PC-3 (cell line): Measurements from ENCODE around the gene KATNAL1. TPM values are rescaled to one million over a fixed set of nuclear protein-coding genes. Genes with fewer than 3 reads are reported as not detected.

Source experiments
- ATAC-seq: fragments of 200-7000 bp; cut with Tn5 transposase; 2 replicates; pipeline ENCODE4 v1.9.1; 2020; ENCODE audit warnings: mild to moderate bottlenecking, moderate library complexity
- BruUV-seq: library from RNA; stranded (reverse); fragments of 400-500 nt; replicated peaks from 2 replicates; lab custom pipeline; 2021; lab: Mats Ljungman, UMichigan
- CTCF ChIA-PET: fragments of 300-600 bp; sonication (Branson Sonifier 250); formaldehyde crosslinking; loops from one replicate; lab custom pipeline; 2022; ENCODE audit warnings: antibody characterized with exemption; lab: Charles Lee
- POLR2A ChIA-PET: fragments of 300-600 bp; sonication (Branson Sonifier 250); formaldehyde crosslinking; loops from one replicate; lab custom pipeline; 2022; ENCODE audit warnings: antibody characterized with exemption; ENCODE audit not compliant: unreplicated experiment; lab: Charles Lee
- DNase-seq: peaks from one replicate; pipeline ENCODE4 v3.0.0-alpha.2; 2015
- H2AFZ ChIP-seq: fragments of 300-600 bp; sonication (generic); 2 replicates; pipeline ENCODE4 v1.6.0; 2016; ENCODE audit warnings: antibody characterized with exemption, low read length
- H3F3A ChIP-seq: fragments of 300-600 bp; sonication (generic); one replicate; pipeline ENCODE4 v1.6.0; 2017; ENCODE audit warnings: antibody characterized with exemption, low read length, control low read depth, mild to moderate bottlenecking; ENCODE audit not compliant: unreplicated experiment
- H3K27ac ChIP-seq: fragments of 300-600 bp; sonication (generic); 2 replicates; pipeline ENCODE4 v1.5.1; 2016; ENCODE audit warnings: mild to moderate bottlenecking, low read length
- H3K27me3 ChIP-seq: fragments of 300-600 bp; sonication (generic); 2 replicates; pipeline ENCODE4 v1.6.1; 2016; ENCODE audit warnings: low read length, mixed read lengths
- H3K36me3 ChIP-seq: fragments of 300-600 bp; sonication (generic); 2 replicates; pipeline ENCODE4 v1.6.1; 2016; ENCODE audit warnings: low read depth, mixed run types, low read length, mixed read lengths
- H3K4me1 ChIP-seq: fragments of 300-600 bp; sonication (generic); 2 replicates; pipeline ENCODE4 v1.5.1; 2016; ENCODE audit warnings: low read length; ENCODE audit not compliant: insufficient read depth
- H3K4me2 ChIP-seq: fragments of 300-600 bp; sonication (generic); 2 replicates; pipeline ENCODE4 v1.6.0; 2016; ENCODE audit warnings: low read length
- H3K4me3 ChIP-seq: fragments of 300-600 bp; sonication (generic); 2 replicates; pipeline ENCODE4 v1.5.1; 2016; ENCODE audit warnings: mild to moderate bottlenecking, low read length, mixed read lengths
- H3K79me2 ChIP-seq: fragments of 300-600 bp; sonication (generic); 2 replicates; pipeline ENCODE4 v1.6.1; 2017; ENCODE audit warnings: low read length, mixed read lengths
- H3K9ac ChIP-seq: fragments of 300-600 bp; sonication (generic); 2 replicates; pipeline ENCODE4 v1.6.0; 2016; ENCODE audit warnings: mild to moderate bottlenecking, low read length
- H3K9me2 ChIP-seq: fragments of 300-600 bp; sonication (generic); replicated peaks from 2 replicates; pipeline ENCODE4 v1.6.1; 2016; ENCODE audit warnings: mixed run types, low read length, mixed read lengths
- H3K9me3 ChIP-seq: fragments of 300-600 bp; sonication (generic); 2 replicates; pipeline ENCODE4 v1.6.1; 2016; ENCODE audit warnings: low read length, mixed read lengths
- H4K20me1 ChIP-seq: fragments of 300-600 bp; sonication (generic); 2 replicates; pipeline ENCODE4 v1.6.1; 2016; ENCODE audit warnings: low read length, mixed read lengths
- EZH2 ChIP-seq: fragments of 300-600 bp; sonication (generic); IDR thresholded peaks from one replicate; pipeline ENCODE4 v1.6.1; 2017; ENCODE audit warnings: antibody characterized with exemption, mild to moderate bottlenecking, low read length; ENCODE audit not compliant: unreplicated experiment
- EZH2phosphoT487 ChIP-seq: fragments of 300-600 bp; sonication (generic); IDR thresholded peaks from 2 replicates; pipeline ENCODE4 v1.6.1; 2018; ENCODE audit warnings: mild to moderate bottlenecking, antibody characterized with exemption, low read length, borderline replicate concordance
- intact Hi-C: fragments of 100-400 bp; cut with micrococcal nuclease; formaldehyde crosslinking; loops from 2 replicates; pipeline ENCODE4 v1.9.0; 2023
- total RNA-seq: library from RNA; depleted of rRNA; stranded (reverse); fragments of >200 nt; gene quantifications from 2 replicates; pipeline ENCODE4 v1.2.3, GENCODE V29; 2014
- TF ChIP-seq, protein P1 (sequence below): fragments of 300-600 bp; sonication (generic); conservative IDR thresholded peaks from 2 replicates; pipeline ENCODE4 v1.5.1; 2017; ENCODE audit warnings: antibody characterized with exemption, low read depth, mild to moderate bottlenecking, low read length

The KATNAL1 gene
- total RNA-seq, 1 experiment from 2014 or later, result 4.3 TPM

DNA sequence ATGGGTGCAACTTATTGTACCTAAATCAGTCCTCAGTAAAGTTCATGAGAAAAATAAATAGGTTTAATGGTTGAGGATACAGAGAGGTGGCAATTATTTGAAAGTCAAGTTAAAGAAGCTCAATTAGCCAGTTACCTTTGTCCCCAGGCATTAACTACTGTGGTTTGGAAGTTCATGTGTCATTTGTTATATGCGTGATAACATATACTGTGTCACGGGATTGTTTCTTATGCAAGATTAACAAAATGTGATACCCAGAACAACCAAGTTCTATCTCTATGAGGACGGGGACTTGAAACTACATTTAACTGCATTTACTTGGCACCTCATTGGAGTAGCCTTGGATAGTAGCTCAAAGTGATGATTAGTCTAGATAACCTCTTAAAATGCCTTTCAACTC, 13.9 kb upstream of the KATNAL1 start:
- Histone ChIP-seq H3K9me3 (no peaks in the 10 kb centered on the region), H3K36me3 (no peaks in the 10 kb centered on the region), H3K9me2 (no peaks in the 10 kb centered on the region), H3K27ac (no peak overlapping the region), H4K20me1 (no peaks in the 10 kb centered on the region), H3K9ac (no peak overlapping the region), H3K4me2 (no peak overlapping the region), H3K27me3 (no peaks in the 10 kb centered on the region), H3F3A (no peaks in the 10 kb centered on the region), H3K4me1 (no peaks in the 10 kb centered on the region), H3K4me3 (no peak overlapping the region), H2AFZ (no peak overlapping the region), H3K79me2 (no peaks in the 10 kb centered on the region)
- POLR2A ChIA-PET, result no interaction called here
- CTCF ChIA-PET, result no interaction called here
- no TSS peak for BruUV-seq
- intact Hi-C loops, result no loop called here
- ATAC-seq (no peak), DNase-seq (no peak)
- TF ChIP-seq EZH2 (no peak), EZH2phosphoT487 (no peak)
- TF ChIP-seq, protein P1, sequence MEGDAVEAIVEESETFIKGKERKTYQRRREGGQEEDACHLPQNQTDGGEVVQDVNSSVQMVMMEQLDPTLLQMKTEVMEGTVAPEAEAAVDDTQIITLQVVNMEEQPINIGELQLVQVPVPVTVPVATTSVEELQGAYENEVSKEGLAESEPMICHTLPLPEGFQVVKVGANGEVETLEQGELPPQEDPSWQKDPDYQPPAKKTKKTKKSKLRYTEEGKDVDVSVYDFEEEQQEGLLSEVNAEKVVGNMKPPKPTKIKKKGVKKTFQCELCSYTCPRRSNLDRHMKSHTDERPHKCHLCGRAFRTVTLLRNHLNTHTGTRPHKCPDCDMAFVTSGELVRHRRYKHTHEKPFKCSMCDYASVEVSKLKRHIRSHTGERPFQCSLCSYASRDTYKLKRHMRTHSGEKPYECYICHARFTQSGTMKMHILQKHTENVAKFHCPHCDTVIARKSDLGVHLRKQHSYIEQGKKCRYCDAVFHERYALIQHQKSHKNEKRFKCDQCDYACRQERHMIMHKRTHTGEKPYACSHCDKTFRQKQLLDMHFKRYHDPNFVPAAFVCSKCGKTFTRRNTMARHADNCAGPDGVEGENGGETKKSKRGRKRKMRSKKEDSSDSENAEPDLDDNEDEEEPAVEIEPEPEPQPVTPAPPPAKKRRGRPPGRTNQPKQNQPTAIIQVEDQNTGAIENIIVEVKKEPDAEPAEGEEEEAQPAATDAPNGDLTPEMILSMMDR, result no peak

DNA sequence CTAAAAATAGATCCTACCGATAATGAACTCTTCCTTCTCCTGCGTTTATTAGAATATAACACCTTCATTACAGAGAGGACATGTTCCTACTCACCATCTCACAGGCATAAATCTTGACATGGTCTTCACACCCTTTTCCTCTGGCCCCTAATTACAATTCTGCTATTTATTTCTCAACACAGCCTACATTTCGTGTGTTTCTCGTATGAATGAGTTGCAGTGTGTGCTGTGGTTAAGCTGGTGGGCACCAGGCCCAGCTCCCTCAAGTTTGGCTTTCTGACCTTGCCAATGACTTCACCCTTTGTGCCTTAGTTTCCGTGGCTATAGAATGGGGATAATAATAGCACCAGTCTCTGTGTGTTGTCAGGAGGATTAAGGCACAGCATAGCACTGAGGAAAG, 12.3 kb upstream of the KATNAL1 start:
- no peaks in the 10 kb centered on the region for H3F3A ChIP-seq
- TF ChIP-seq, protein P1, result no peak
- no peak for TF ChIP-seq EZH2
- TF ChIP-seq EZH2phosphoT487, result no peak
- H3K4me2 ChIP-seq, result no peak overlapping the region
- no peaks in the 10 kb centered on the region for H3K27me3 ChIP-seq
- H3K27ac ChIP-seq, result no peak overlapping the region
- no peaks in the 10 kb centered on the region for H3K9me3 ChIP-seq
- no peaks in the 10 kb centered on the region for H3K36me3 ChIP-seq
- no TSS peak for BruUV-seq
- H3K9me2 ChIP-seq, result no peaks in the 10 kb centered on the region
- no peak overlapping the region for H2AFZ ChIP-seq
- no peak overlapping the region for H3K9ac ChIP-seq
- no peak overlapping the region for H3K4me3 ChIP-seq
- H3K79me2 ChIP-seq, result no peaks in the 10 kb centered on the region
- ChIA-PET POLR2A (no interaction called here), CTCF (no interaction called here)
- no peaks in the 10 kb centered on the region for H4K20me1 ChIP-seq
- no peaks in the 10 kb centered on the region for H3K4me1 ChIP-seq
- ATAC-seq (no peak), DNase-seq (no peak)
- intact Hi-C loops, result no loop called here

DNA sequence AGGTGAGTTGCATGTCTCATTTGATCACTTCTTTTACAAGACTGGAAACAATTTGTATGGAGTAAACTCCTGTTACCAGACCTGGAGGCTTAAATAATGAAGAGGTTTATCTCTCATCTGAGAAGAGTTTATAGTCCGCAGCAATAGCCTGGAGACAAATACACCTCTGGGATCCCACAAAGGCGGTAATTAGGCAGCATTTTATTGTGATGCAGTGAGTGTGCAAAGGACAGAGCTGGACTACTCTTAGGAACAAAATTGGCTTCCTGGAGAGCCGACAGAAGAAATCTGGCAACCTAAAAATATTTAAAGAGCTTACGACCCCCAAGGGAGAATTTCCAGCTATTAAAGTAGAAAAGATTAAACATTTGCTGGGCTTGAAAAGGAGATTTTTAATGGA, 11.8 kb upstream of the KATNAL1 start:
- Histone ChIP-seq H2AFZ (no peak overlapping the region), H3K4me3 (no peak overlapping the region), H3K4me2 (no peak overlapping the region), H3K9me2 (no peaks in the 10 kb centered on the region), H3F3A (no peaks in the 10 kb centered on the region), H3K4me1 (no peaks in the 10 kb centered on the region), H4K20me1 (no peaks in the 10 kb centered on the region), H3K79me2 (no peaks in the 10 kb centered on the region), H3K27ac (no peak overlapping the region), H3K27me3 (no peaks in the 10 kb centered on the region), H3K9ac (no peak overlapping the region), H3K36me3 (no peaks in the 10 kb centered on the region), H3K9me3 (no peaks in the 10 kb centered on the region)
- ChIA-PET POLR2A (interaction anchor here (0.7 kb wide), 1 partner anchor 36 kb away, joined by 3 read pairs; no protein-coding TSS in a partner anchor), CTCF (no interaction called here)
- no TSS peak for BruUV-seq
- intact Hi-C loops, result no loop called here
- no peak for DNase-seq
- ATAC-seq, result no peak
- no peak for TF ChIP-seq EZH2
- TF ChIP-seq, protein P1, result no peak
- no peak for TF ChIP-seq EZH2phosphoT487
